Right cardiac atrium (tissue), 5 donors: ENCODE results near the gene PLEKHM3. TPM values are rescaled to one million over a fixed set of nuclear protein-coding genes. Genes with fewer than 3 reads are reported as not detected.

Source experiments
- ATAC-seq, 2 donors: fragments of 200-7000 bp; cut with Tn5 transposase; one replicate each; pipeline versions ENCODE4 v1.8.0 to v1.9.1; 2020; ENCODE audit warnings: moderate library complexity in 2 of 2, mild to moderate bottlenecking in 1 of 2
- DNase-seq, 3 donors: peaks; one replicate each; pipeline ENCODE4 v3.0.0-alpha.2; 2020
- H3K27ac ChIP-seq: one replicate; pipeline ENCODE4 v1.5.1; 2013; ENCODE audit warnings: mild to moderate bottlenecking, low read length, control low read depth, moderate library complexity
- H3K27me3 ChIP-seq: one replicate; pipeline ENCODE4 v1.6.1; 2013; ENCODE audit not compliant: control insufficient read depth, insufficient read depth
- H3K4me1 ChIP-seq: one replicate; pipeline ENCODE4 v1.6.1; 2013; ENCODE audit warnings: low read length; ENCODE audit not compliant: control insufficient read depth, insufficient read depth
- H3K4me3 ChIP-seq: one replicate; pipeline ENCODE4 v1.5.1; 2013; ENCODE audit warnings: low read length, control low read depth
- H3K9me3 ChIP-seq: one replicate; pipeline ENCODE4 v1.6.1; 2013; ENCODE audit warnings: low read length; ENCODE audit not compliant: control insufficient read depth
- WGBS: extraction: QIAGEN DNeasy Blood & Tissue Kit; methylation state at CpG from one replicate; pipeline ENCODE4 v1.1.7; 2013; 5-methylcytosine and 5-hydroxymethylcytosine counted together
- intact Hi-C, 4 donors: fragments of 100-400 bp; cut with DNase I; formaldehyde crosslinking; loops; one replicate each; pipeline versions ENCODE4 v1.11.0 to v1.14.0; 2022 to 2023
- polyA plus RNA-seq: library from polyadenylated mRNA; stranded (reverse); fragments of 200-250 nt; gene quantifications from one replicate; pipeline ENCODE4 v1.2.3, GENCODE V29; 2013
- total RNA-seq, 4 donors: library from RNA; stranded (reverse); fragmentation: NEBNext Ultra II Directional; extraction: Animal tissue kit (Norgen Biotek cat#: 25700); gene quantifications; one replicate each; pipeline ENCODE4 v1.2.1, GENCODE V29; 2021
- donor health status: healthy with polysubstance abuse.
- donor health status: DM: no; HTN: yes; CAD: no.
- donor health status: DM: no; HTN: no; CAD: no.
- donor health status: DM: no; HTN: yes; CAD: no; lungs with severe emphysema.
- donor health status: DM: yes; HTN: yes; CAD: no.

The PLEKHM3 gene
- total and polyA plus RNA-seq, 5 donors: 6.8 to 14.7 (median 12.9) TPM

DNA sequence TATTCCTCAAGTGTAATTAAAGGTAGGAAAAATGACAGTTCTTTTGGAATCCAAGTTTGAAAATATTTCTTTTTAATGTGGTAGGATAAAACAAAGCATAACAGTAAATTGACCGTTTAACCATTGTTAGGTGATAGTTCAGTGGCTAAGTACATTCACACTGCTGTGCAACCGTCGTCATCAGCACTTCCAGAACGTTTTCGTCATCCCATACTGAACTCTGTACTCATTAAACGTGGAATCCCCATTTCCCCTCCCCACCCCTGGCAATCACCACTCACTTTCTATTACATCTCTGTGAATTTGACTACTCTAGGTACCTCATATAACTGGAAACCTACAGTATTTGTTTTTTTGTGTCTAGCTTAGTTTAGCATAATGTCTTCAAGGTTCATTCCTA is 222.7 kb downstream of the PLEKHM3 start:
- intact Hi-C loops: no loop called here
- Histone ChIP-seq H3K27ac (no peak overlapping the region), H3K27me3 (no peaks in the 10 kb centered on the region), H3K4me1 (no peaks in the 10 kb centered on the region), H3K4me3 (no peak overlapping the region), H3K9me3 (no peaks in the 10 kb centered on the region)
- DNase-seq (no peak), ATAC-seq (no peak)
- WGBS: 72% methylated on average over 6 of the region's 6 CpGs

DNA sequence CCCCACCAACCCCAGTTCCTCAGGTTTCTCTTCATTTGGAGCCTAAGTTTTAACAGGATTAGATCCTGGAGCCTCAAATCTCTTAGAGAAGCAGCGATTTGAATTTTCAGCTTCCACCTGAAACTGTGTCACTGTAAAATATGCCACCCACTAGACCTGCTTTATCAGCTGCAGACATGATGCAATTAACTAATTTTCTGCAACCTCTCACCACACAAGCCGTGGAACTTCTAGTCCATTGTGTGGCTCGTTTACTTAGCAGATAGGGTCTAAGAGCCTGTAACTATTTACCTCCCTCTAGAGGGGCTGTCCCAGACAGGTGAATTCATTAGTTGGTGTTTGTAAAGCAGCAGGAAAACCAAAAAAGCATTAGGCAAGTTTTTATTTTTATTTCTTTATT is 224.1 kb downstream of the PLEKHM3 start:
- 22% methylated on average over 3 of the region's 3 CpGs for WGBS
- Histone ChIP-seq H3K4me1 (no peaks in the 10 kb centered on the region), H3K4me3 (no peak overlapping the region), H3K27me3 (no peaks in the 10 kb centered on the region), H3K27ac (no peak overlapping the region), H3K9me3 (no peaks in the 10 kb centered on the region)
- DNase-seq (no peak), ATAC-seq (no peak)
- intact Hi-C loops: no loop called here

DNA sequence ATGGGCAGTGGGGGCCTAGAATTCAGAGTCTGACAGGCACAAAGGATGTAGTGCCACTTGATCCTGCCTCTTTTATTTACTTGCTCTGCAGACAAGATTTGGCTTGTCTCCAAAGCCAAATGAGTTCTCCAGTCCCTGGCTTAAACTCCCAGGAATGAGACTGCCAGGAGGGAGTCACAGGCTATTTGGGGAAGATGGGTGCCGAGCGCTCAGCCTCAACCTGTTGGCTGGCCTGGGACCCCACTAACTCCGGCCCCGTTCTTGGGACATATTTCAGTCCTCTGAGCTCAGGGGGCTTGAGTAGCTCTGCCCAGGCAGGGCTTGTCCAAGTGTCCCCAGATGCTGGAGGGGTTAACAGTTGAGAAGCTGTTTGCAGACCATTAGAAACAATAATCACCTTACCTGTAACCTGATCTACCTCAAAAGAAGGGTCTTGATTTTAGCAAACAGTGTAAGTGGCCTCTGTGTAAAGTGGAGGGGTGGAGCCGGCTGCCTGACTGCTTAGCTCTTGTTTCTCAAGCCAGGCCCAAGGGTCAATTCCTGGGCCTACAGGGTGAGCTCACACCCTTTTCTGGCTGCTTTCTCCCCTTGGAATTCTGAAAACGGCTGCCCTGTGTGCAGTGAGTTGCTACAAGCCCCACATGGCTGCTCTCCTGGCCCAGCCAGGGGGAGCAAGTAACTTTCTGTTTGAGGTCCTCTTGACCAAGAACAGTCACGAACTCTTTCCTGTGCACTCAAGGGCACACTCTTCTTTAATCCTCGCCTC is 228.6 kb downstream of the PLEKHM3 start:
- DNase-seq (peak in 1 of 3 donors; percentile 33), ATAC-seq (peak; percentile 56 to 57)
- H3K27me3 ChIP-seq: no peaks in the 10 kb centered on the region
- no peak overlapping the region for H3K27ac ChIP-seq
- intact Hi-C loops: no loop called here
- H3K9me3 ChIP-seq: no peaks in the 10 kb centered on the region
- 52% methylated on average over 8 of the region's 8 CpGs for WGBS
- no peak overlapping the region for H3K4me3 ChIP-seq
- no peaks in the 10 kb centered on the region for H3K4me1 ChIP-seq

DNA sequence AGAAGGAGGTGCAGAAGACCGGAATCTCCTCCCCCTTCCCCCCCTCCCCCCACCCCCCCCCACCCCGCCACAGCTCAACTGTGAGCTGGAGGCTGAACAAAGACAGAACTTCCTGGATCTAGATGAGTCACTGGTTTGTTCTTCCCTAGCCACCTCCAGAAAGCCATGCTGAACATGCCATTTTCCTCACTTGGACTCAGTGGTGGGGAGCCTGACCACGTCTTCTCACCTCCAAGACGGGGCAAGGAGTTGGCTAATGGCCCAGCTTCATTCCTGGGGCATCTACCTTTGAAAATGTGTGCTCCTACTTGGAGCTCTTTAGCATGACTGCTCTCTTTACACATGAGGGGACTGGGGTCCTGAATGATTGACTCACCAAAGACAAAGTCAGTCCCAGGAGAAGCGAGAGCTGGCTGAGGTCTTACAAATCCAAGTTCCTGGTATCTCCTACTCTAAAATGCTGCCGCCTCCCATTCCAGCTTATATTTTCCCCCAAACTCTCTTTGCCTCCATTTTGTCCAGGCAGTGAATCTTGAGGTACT is 233.0 kb downstream of the PLEKHM3 start:
- intact Hi-C loops: no loop called here

DNA sequence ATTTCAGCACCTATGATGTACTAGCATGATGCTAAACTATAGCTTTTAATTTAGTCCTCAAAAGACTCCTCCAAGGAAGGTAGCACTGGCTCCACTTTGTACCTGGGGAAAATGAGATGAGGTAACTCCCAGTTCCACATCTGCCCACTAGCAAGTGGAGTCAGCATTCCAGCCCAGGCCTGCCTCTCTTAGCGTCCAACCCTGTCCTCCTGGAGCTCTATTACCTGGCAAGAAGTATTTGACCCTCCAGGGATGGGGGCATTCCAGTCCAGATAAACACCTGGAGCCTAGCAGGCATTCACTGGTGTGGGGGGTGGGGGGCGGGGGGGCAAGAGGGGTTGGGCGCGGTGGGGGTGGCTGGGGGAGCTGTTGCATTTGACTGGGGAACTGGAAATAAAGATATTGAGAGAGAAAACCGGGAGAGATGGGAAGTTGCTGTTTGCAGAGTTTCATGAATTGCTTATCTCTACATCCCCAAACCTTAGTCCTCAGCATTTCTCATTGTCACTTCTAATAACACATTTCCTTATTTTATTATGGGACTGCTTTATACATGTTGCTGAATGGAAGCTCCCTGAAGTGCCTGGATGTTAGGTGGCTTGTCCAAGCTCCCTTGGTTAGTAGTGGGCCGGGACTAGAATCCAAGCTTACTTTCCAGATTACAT is 233.6 kb downstream of the PLEKHM3 start:
- no peak overlapping the region for H3K27ac ChIP-seq
- H3K27me3 ChIP-seq: no peaks in the 10 kb centered on the region
- H3K4me1 ChIP-seq: no peaks in the 10 kb centered on the region
- intact Hi-C loops: no loop called here
- DNase-seq (no peak), ATAC-seq (no peak)
- no peak overlapping the region for H3K4me3 ChIP-seq
- WGBS: 54% methylated on average over 6 of the region's 6 CpGs
- H3K9me3 ChIP-seq: no peaks in the 10 kb centered on the region

More for the DNA sequence above, 233.0 kb downstream of the PLEKHM3 start:
- Histone ChIP-seq H3K4me1 (no peaks in the 10 kb centered on the region), H3K27ac (peak overlapping the region; percentile 68), H3K27me3 (no peaks in the 10 kb centered on the region), H3K4me3 (no peak overlapping the region), H3K9me3 (no peaks in the 10 kb centered on the region)
- ATAC-seq: peak; percentile 68 to 85
- peak in 1 of 3 donors; percentile 25 for DNase-seq
- WGBS: 58% methylated on average over 5 of the region's 6 CpGs

DNA sequence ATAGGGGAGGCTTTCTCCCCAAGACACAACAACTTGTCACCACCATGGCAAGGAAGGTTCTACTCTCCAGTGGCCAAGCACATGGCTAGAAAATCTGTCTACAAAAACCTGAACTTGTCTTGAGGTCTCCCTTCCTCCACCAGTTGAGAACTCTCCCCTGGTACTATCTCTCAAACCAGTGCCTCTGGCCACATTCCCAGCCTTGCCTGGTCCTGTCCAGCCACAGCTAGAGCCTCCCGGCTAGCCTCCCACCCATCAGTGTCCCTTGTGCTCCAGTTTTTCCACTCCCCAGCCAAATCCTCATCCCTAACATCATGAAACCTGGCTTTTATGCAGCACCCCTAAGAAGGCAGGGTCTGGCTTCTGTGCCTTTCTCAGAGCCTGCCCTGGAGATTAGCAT is 234.4 kb downstream of the PLEKHM3 start:
- no peak for ATAC-seq
- no peak overlapping the region for H3K27ac ChIP-seq

DNA sequence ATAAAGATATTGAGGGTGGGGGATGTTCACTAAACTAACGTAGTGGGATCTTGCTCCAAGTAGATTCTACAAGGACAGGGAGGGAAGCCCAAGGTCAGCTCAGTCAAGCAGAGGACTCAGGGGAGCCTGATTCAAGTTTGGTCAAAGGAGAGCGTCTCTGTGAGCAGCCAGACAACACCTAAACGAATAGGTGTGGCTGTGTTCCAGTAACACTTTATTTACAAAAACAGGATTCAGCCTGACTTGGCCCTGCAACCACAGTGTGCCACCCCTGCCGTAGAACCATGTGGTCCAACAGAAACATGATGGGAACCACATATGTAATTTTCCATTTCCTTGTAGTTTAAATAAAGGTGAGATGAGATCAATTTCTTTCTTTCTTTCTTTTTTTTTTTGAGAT is 237.5 kb downstream of the PLEKHM3 start:
- no peak overlapping the region for H3K4me3 ChIP-seq
- ATAC-seq (no peak), DNase-seq (no peak)
- H3K27ac ChIP-seq: no peak overlapping the region
- WGBS: 71% methylated on average over 4 of the region's 4 CpGs
- no peaks in the 10 kb centered on the region for H3K9me3 ChIP-seq
- H3K27me3 ChIP-seq: no peaks in the 10 kb centered on the region
- H3K4me1 ChIP-seq: no peaks in the 10 kb centered on the region
- intact Hi-C loops: no loop called here

More for the DNA sequence above, 234.4 kb downstream of the PLEKHM3 start:
- DNase-seq: peak in 1 of 3 donors; percentile 52
- WGBS: 49% methylated on average over 1 of the region's 1 CpG
- Histone ChIP-seq H3K4me3 (no peak overlapping the region), H3K27me3 (no peaks in the 10 kb centered on the region), H3K4me1 (no peaks in the 10 kb centered on the region), H3K9me3 (no peaks in the 10 kb centered on the region)
- intact Hi-C loops: no loop called here

DNA sequence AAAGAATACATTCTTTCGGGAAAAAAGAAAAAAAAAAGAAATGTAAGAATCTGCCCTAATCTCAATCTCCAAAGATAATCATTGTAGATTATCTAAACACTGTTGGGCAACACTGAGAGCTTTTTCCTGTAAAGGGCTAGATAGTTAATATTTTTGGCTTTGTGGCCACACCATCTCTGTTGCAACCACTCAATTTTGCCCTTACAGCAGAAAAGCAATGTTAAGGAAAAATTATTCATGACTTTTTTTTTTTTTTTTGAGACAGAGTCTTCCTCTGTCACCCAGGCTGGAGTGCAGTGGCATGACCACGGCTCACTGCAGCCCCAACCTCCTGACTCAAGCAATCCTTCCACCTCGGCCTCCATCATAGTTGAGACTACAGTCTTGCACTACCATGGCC is 238.3 kb downstream of the PLEKHM3 start:
- WGBS: 76% methylated on average over 3 of the region's 3 CpGs
- ATAC-seq: no peak
- no peak overlapping the region for H3K4me3 ChIP-seq
- DNase-seq: peak in 1 of 3 donors; percentile 26
- no peak overlapping the region for H3K27ac ChIP-seq
- no peaks in the 10 kb centered on the region for H3K9me3 ChIP-seq
- no peaks in the 10 kb centered on the region for H3K4me1 ChIP-seq
- no peaks in the 10 kb centered on the region for H3K27me3 ChIP-seq
- intact Hi-C loops: no loop called here

DNA sequence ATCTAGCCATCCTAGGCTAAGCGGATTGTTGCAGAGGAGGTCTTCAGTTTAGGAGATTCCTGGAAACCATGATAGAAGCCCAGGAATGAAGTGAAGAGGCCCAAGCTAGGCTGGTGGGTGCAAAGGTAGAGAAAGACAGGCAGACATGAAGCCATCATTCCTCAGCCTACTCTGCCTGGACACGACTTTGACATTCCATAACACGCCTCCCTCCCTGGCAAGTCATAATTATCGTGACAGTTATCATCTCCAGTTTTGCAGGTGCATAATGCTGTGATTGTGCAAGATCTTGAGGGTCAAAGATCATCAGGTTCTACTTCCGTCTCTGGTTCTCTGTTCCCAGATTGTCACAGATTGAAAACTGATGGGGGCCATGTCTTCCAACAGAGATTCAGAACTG is 240.4 kb downstream of the PLEKHM3 start:
- intact Hi-C loops: no loop called here
- WGBS: 79% methylated on average over 5 of the region's 5 CpGs
- ATAC-seq (no peak), DNase-seq (no peak)
- Histone ChIP-seq H3K9me3 (no peaks in the 10 kb centered on the region), H3K4me3 (no peak overlapping the region), H3K27ac (no peak overlapping the region), H3K27me3 (no peaks in the 10 kb centered on the region), H3K4me1 (no peaks in the 10 kb centered on the region)

DNA sequence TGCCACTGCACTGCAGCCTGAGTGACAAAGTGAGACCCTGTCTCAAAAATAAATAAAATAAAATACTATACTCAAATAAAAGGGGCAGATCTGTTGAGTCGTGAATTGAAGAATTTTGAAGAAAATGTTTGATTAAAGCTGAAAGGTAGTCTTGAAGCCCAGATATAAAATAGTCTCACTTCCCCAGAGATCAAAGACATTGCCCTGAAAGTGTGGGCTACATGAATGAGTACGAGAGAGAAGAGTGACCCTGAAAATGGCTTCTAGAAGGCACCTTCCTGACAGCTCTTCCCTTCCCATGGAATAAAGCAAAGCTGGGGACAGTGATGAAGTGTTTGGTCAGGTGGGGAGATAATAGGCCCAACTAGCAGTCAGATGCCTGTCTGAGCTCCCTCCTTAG is 241.8 kb downstream of the PLEKHM3 start:
- no peak for DNase-seq
- Histone ChIP-seq H3K27ac (no peak overlapping the region), H3K4me1 (no peaks in the 10 kb centered on the region), H3K27me3 (no peaks in the 10 kb centered on the region), H3K4me3 (no peak overlapping the region), H3K9me3 (no peaks in the 10 kb centered on the region)
- intact Hi-C loops: no loop called here
- ATAC-seq: no peak
- WGBS: 82% methylated on average over 2 of the region's 2 CpGs

DNA sequence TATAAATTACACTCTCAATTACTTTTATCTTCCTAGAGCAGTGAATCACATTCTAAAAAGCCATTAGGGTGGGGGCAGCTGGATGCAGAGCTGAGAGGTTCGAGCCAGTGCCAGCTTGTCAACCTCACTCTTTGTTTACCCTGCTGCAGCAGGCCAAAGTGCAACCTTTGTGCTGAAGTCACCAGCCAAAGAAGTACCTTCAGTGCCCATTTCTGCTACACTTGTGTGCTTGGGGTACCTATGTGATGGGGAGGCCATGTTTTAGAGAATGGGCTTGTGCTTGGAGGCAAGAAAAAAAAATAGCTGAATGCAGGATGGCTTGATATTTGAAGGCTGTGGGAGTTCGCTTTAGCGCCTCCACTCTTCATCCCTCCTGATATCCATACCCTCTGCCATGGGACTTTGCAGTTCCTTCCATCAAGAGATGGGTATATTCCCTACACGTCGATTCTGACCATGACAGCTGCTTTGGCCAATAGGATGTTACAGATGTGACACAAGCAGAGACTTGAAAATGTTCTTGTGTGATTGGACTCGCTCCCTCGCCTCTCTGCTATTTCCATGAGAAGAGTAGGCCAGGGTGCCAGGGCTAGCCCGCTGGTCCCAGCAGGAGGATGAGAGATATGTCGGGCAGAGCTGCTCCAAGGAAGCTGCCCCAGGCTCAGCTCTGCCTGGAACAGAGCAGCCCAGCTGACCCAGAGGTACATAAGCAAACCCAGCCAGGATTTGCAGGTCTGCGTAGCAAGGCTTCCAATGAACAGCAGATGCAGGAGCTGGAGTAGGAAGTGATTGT is 242.9 kb downstream of the PLEKHM3 start:
- no peaks in the 10 kb centered on the region for H3K27me3 ChIP-seq
- H3K27ac ChIP-seq: no peak overlapping the region
- 89% methylated on average over 10 of the region's 10 CpGs for WGBS
- ATAC-seq: no peak
- no peak overlapping the region for H3K4me3 ChIP-seq
- no peaks in the 10 kb centered on the region for H3K9me3 ChIP-seq
- intact Hi-C loops: no loop called here
- DNase-seq: no peak
- H3K4me1 ChIP-seq: no peaks in the 10 kb centered on the region
